Measurements from ENCODE around the gene DLG2.

DLG2 gene

GRCh38 chr11:84564867-84565184 is 1062.3 kb downstream of the DLG2 start:
- Histone ChIP-seq H3K36me3 (ENCODE audit: control insufficient read depth in 2 of 2, insufficient read depth in 2 of 2, low read length in 2 of 2) (no peaks in the 10 kb centered on the region), H3K4me3 (ENCODE audit: low read length in 2 of 2) (no peak overlapping the region), H3K9me3 (ENCODE audit: control insufficient read depth in 2 of 2, low read length in 2 of 2) (no peaks in the 10 kb centered on the region), H3K27me3 (ENCODE audit: control insufficient read depth in 2 of 2, insufficient read depth in 2 of 2, low read length in 2 of 2) (no peaks in the 10 kb centered on the region), H3K9ac (ENCODE audit: low read depth in 1 of 2, low read length in 2 of 2) (no peak overlapping the region), H3K27ac (ENCODE audit: low read depth in 2 of 2, low read length in 2 of 2) (no peak overlapping the region), H3K4me1 (ENCODE audit: control insufficient read depth in 2 of 2, insufficient read depth in 2 of 2, low read length in 2 of 2) (no peaks in the 10 kb centered on the region)

GRCh38 chr11:84564180-84564866 is 1062.8 kb downstream of the DLG2 start:
- Histone ChIP-seq H3K27ac (ENCODE audit: low read depth in 2 of 2, low read length in 2 of 2) (no peak overlapping the region), H3K9me3 (ENCODE audit: control insufficient read depth in 2 of 2, low read length in 2 of 2) (no peaks in the 10 kb centered on the region), H3K4me1 (ENCODE audit: control insufficient read depth in 2 of 2, insufficient read depth in 2 of 2, low read length in 2 of 2) (no peaks in the 10 kb centered on the region), H3K9ac (ENCODE audit: low read depth in 1 of 2, low read length in 2 of 2) (no peak overlapping the region), H3K27me3 (ENCODE audit: control insufficient read depth in 2 of 2, insufficient read depth in 2 of 2, low read length in 2 of 2) (no peaks in the 10 kb centered on the region), H3K4me3 (ENCODE audit: low read length in 2 of 2) (no peak overlapping the region), H3K36me3 (ENCODE audit: control insufficient read depth in 2 of 2, insufficient read depth in 2 of 2, low read length in 2 of 2) (no peaks in the 10 kb centered on the region)

GRCh38 chr11:84563356-84563755 is 1063.8 kb downstream of the DLG2 start:
- Histone ChIP-seq H3K4me3 (ENCODE audit: low read length in 2 of 2) (no peak overlapping the region), H3K4me1 (ENCODE audit: control insufficient read depth in 2 of 2, insufficient read depth in 2 of 2, low read length in 2 of 2) (no peaks in the 10 kb centered on the region), H3K27ac (ENCODE audit: low read depth in 2 of 2, low read length in 2 of 2) (no peak overlapping the region), H3K9ac (ENCODE audit: low read depth in 1 of 2, low read length in 2 of 2) (no peak overlapping the region), H3K36me3 (ENCODE audit: control insufficient read depth in 2 of 2, insufficient read depth in 2 of 2, low read length in 2 of 2) (no peaks in the 10 kb centered on the region), H3K27me3 (ENCODE audit: control insufficient read depth in 2 of 2, insufficient read depth in 2 of 2, low read length in 2 of 2) (no peaks in the 10 kb centered on the region), H3K9me3 (ENCODE audit: control insufficient read depth in 2 of 2, low read length in 2 of 2) (no peaks in the 10 kb centered on the region)

- H3K4me3 ChIP-seq (ENCODE audit: low read length in 2 of 2) = no peak overlapping the region
- no peak overlapping the region for H3K9ac ChIP-seq (ENCODE audit: low read depth in 1 of 2, low read length in 2 of 2)
- H3K27me3 ChIP-seq (ENCODE audit: control insufficient read depth in 2 of 2, insufficient read depth in 2 of 2, low read length in 2 of 2) = no peaks in the 10 kb centered on the region
- H3K4me1 ChIP-seq (ENCODE audit: control insufficient read depth in 2 of 2, insufficient read depth in 2 of 2, low read length in 2 of 2) = no peaks in the 10 kb centered on the region
- no peaks in the 10 kb centered on the region for H3K9me3 ChIP-seq (ENCODE audit: control insufficient read depth in 2 of 2, low read length in 2 of 2)
- no peak overlapping the region for H3K27ac ChIP-seq (ENCODE audit: low read depth in 2 of 2, low read length in 2 of 2)
- H3K36me3 ChIP-seq (ENCODE audit: control insufficient read depth in 2 of 2, insufficient read depth in 2 of 2, low read length in 2 of 2) = no peaks in the 10 kb centered on the region
These were observed 1066.9 kb downstream of the DLG2 start for GRCh38 chr11:84560206-84560605.

GRCh38 chr11:84558085-84558905 is 1068.8 kb downstream of the DLG2 start:
- no peak overlapping the region for H3K9ac ChIP-seq (ENCODE audit: low read depth in 1 of 2, low read length in 2 of 2)
- H3K27ac ChIP-seq (ENCODE audit: low read depth in 2 of 2, low read length in 2 of 2) = no peak overlapping the region
- no peaks in the 10 kb centered on the region for H3K9me3 ChIP-seq (ENCODE audit: control insufficient read depth in 2 of 2, low read length in 2 of 2)
- H3K4me1 ChIP-seq (ENCODE audit: control insufficient read depth in 2 of 2, insufficient read depth in 2 of 2, low read length in 2 of 2) = no peaks in the 10 kb centered on the region
- H3K27me3 ChIP-seq (ENCODE audit: control insufficient read depth in 2 of 2, insufficient read depth in 2 of 2, low read length in 2 of 2) = no peaks in the 10 kb centered on the region
- no peaks in the 10 kb centered on the region for H3K36me3 ChIP-seq (ENCODE audit: control insufficient read depth in 2 of 2, insufficient read depth in 2 of 2, low read length in 2 of 2)
- no peak overlapping the region for H3K4me3 ChIP-seq (ENCODE audit: low read length in 2 of 2)

- H3K4me1 ChIP-seq (ENCODE audit: control insufficient read depth in 2 of 2, insufficient read depth in 2 of 2, low read length in 2 of 2) = no peaks in the 10 kb centered on the region
- no peak overlapping the region for H3K4me3 ChIP-seq (ENCODE audit: low read length in 2 of 2)
These were observed 1074.4 kb downstream of the DLG2 start for GRCh38 chr11:84552791-84553190.

GRCh38 chr11:84549217-84549616 is 1077.9 kb downstream of the DLG2 start:
- no peaks in the 10 kb centered on the region for H3K36me3 ChIP-seq (ENCODE audit: control insufficient read depth in 2 of 2, insufficient read depth in 2 of 2, low read length in 2 of 2)
- no peaks in the 10 kb centered on the region for H3K9me3 ChIP-seq (ENCODE audit: control insufficient read depth in 2 of 2, low read length in 2 of 2)
- no peak overlapping the region for H3K4me3 ChIP-seq (ENCODE audit: low read length in 2 of 2)
- H3K27me3 ChIP-seq (ENCODE audit: control insufficient read depth in 2 of 2, insufficient read depth in 2 of 2, low read length in 2 of 2) = no peaks in the 10 kb centered on the region
- H3K9ac ChIP-seq (ENCODE audit: low read depth in 1 of 2, low read length in 2 of 2) = no peak overlapping the region
- H3K4me1 ChIP-seq (ENCODE audit: control insufficient read depth in 2 of 2, insufficient read depth in 2 of 2, low read length in 2 of 2) = no peaks in the 10 kb centered on the region
- H3K27ac ChIP-seq (ENCODE audit: low read depth in 2 of 2, low read length in 2 of 2) = no peak overlapping the region

More at GRCh38 chr11:84552791-84553190, 1074.4 kb downstream of the DLG2 start:
- no peak overlapping the region for H3K9ac ChIP-seq (ENCODE audit: low read depth in 1 of 2, low read length in 2 of 2)
- no peaks in the 10 kb centered on the region for H3K27me3 ChIP-seq (ENCODE audit: control insufficient read depth in 2 of 2, insufficient read depth in 2 of 2, low read length in 2 of 2)
- H3K36me3 ChIP-seq (ENCODE audit: control insufficient read depth in 2 of 2, insufficient read depth in 2 of 2, low read length in 2 of 2) = no peaks in the 10 kb centered on the region
- H3K27ac ChIP-seq (ENCODE audit: low read depth in 2 of 2, low read length in 2 of 2) = no peak overlapping the region
- H3K9me3 ChIP-seq (ENCODE audit: control insufficient read depth in 2 of 2, low read length in 2 of 2) = no peaks in the 10 kb centered on the region

GRCh38 chr11:84544566-84544965 is 1082.6 kb downstream of the DLG2 start:
- Histone ChIP-seq H3K9ac (ENCODE audit: low read depth in 1 of 2, low read length in 2 of 2) (no peak overlapping the region), H3K4me1 (ENCODE audit: control insufficient read depth in 2 of 2, insufficient read depth in 2 of 2, low read length in 2 of 2) (no peaks in the 10 kb centered on the region), H3K27ac (ENCODE audit: low read depth in 2 of 2, low read length in 2 of 2) (no peak overlapping the region), H3K27me3 (ENCODE audit: control insufficient read depth in 2 of 2, insufficient read depth in 2 of 2, low read length in 2 of 2) (no peaks in the 10 kb centered on the region), H3K36me3 (ENCODE audit: control insufficient read depth in 2 of 2, insufficient read depth in 2 of 2, low read length in 2 of 2) (no peaks in the 10 kb centered on the region), H3K4me3 (ENCODE audit: low read length in 2 of 2) (no peak overlapping the region), H3K9me3 (ENCODE audit: control insufficient read depth in 2 of 2, low read length in 2 of 2) (no peaks in the 10 kb centered on the region)

GRCh38 chr11:84543367-84544159 is 1083.6 kb downstream of the DLG2 start:
- Histone ChIP-seq H3K9ac (ENCODE audit: low read depth in 1 of 2, low read length in 2 of 2) (no peak overlapping the region), H3K4me3 (ENCODE audit: low read length in 2 of 2) (no peak overlapping the region), H3K27ac (ENCODE audit: low read depth in 2 of 2, low read length in 2 of 2) (no peak overlapping the region), H3K27me3 (ENCODE audit: control insufficient read depth in 2 of 2, insufficient read depth in 2 of 2, low read length in 2 of 2) (no peaks in the 10 kb centered on the region), H3K9me3 (ENCODE audit: control insufficient read depth in 2 of 2, low read length in 2 of 2) (no peaks in the 10 kb centered on the region), H3K36me3 (ENCODE audit: control insufficient read depth in 2 of 2, insufficient read depth in 2 of 2, low read length in 2 of 2) (no peaks in the 10 kb centered on the region), H3K4me1 (ENCODE audit: control insufficient read depth in 2 of 2, insufficient read depth in 2 of 2, low read length in 2 of 2) (no peaks in the 10 kb centered on the region)

- H3K27me3 ChIP-seq (ENCODE audit: control insufficient read depth in 2 of 2, insufficient read depth in 2 of 2, low read length in 2 of 2) = no peaks in the 10 kb centered on the region
- no peaks in the 10 kb centered on the region for H3K4me1 ChIP-seq (ENCODE audit: control insufficient read depth in 2 of 2, insufficient read depth in 2 of 2, low read length in 2 of 2)
- H3K4me3 ChIP-seq (ENCODE audit: low read length in 2 of 2) = no peak overlapping the region
- no peaks in the 10 kb centered on the region for H3K9me3 ChIP-seq (ENCODE audit: control insufficient read depth in 2 of 2, low read length in 2 of 2)
- no peak overlapping the region for H3K27ac ChIP-seq (ENCODE audit: low read depth in 2 of 2, low read length in 2 of 2)
- no peak overlapping the region for H3K9ac ChIP-seq (ENCODE audit: low read depth in 1 of 2, low read length in 2 of 2)
- no peaks in the 10 kb centered on the region for H3K36me3 ChIP-seq (ENCODE audit: control insufficient read depth in 2 of 2, insufficient read depth in 2 of 2, low read length in 2 of 2)
These were observed 1085.3 kb downstream of the DLG2 start for GRCh38 chr11:84541731-84542340.

Data from mucosa of rectum (tissue), 2 donors.